LNCaP clone FGC (cell line): Measurements from ENCODE around the gene GRK6.

Source experiments
- DNase-seq: peaks from one replicate; pipeline ENCODE4 v3.0.0-alpha.2; 2011; ENCODE audit warnings: low read depth
- H3K4me3 ChIP-seq: 2 replicates; pipeline ENCODE4 v1.5.1; 2011; ENCODE audit warnings: mild to moderate bottlenecking, low read depth, low read length, control low read depth
- TF ChIP-seq, protein P1 (sequence below): IDR thresholded peaks from 2 replicates; pipeline ENCODE4 v1.5.1; 2012; ENCODE audit warnings: mild to moderate bottlenecking; ENCODE audit not compliant: control insufficient read depth, insufficient read depth; ENCODE audit errors: extremely low read depth

Gene GRK6

DNA sequence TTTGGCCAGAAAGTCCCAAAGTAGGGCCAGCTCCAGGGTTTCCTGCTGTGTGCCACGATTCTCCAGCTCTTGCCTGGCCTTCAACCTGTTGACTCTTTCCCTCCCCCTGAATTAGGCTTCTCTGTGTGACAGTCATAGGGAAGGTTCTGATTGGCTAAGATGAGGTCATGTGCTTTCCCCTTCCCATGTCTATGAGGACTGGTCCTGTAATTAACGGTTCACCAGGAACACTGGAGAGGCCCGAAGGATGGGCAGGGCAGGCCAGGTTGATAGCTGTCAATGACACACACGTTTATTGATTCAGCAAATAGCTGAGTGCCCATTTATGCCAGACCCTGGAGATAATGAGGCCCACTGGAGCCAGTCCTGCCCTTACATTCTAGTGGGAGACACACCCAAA lies 11.1 kb downstream of the GRK6 start:
- DNase-seq = no peak
- H3K4me3 ChIP-seq = no peak overlapping the region
- TF ChIP-seq, protein P1, sequence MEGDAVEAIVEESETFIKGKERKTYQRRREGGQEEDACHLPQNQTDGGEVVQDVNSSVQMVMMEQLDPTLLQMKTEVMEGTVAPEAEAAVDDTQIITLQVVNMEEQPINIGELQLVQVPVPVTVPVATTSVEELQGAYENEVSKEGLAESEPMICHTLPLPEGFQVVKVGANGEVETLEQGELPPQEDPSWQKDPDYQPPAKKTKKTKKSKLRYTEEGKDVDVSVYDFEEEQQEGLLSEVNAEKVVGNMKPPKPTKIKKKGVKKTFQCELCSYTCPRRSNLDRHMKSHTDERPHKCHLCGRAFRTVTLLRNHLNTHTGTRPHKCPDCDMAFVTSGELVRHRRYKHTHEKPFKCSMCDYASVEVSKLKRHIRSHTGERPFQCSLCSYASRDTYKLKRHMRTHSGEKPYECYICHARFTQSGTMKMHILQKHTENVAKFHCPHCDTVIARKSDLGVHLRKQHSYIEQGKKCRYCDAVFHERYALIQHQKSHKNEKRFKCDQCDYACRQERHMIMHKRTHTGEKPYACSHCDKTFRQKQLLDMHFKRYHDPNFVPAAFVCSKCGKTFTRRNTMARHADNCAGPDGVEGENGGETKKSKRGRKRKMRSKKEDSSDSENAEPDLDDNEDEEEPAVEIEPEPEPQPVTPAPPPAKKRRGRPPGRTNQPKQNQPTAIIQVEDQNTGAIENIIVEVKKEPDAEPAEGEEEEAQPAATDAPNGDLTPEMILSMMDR = no peak

DNA sequence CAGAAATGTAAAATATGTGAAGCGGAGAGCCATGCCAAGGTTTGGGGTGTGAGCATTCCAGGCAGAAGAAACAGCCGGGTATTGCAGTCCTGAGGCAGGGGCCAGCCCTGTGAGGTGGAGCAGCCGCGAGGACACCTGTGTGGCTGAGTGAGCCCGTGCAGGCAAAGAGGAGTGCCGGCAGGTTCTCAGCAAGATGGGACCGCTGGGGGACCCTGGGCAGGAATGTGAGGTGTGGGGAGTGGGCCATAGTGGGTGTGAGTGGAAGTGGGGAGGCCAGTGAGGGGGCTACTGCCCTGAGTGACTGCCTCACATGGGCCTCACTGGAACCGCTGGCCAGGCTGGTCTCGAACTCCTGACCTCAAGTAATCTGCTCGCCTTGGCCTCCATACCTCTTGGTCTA lies 12.0 kb downstream of the GRK6 start:
- no peak overlapping the region for H3K4me3 ChIP-seq
- TF ChIP-seq, protein P1 = no peak
- no peak for DNase-seq

DNA sequence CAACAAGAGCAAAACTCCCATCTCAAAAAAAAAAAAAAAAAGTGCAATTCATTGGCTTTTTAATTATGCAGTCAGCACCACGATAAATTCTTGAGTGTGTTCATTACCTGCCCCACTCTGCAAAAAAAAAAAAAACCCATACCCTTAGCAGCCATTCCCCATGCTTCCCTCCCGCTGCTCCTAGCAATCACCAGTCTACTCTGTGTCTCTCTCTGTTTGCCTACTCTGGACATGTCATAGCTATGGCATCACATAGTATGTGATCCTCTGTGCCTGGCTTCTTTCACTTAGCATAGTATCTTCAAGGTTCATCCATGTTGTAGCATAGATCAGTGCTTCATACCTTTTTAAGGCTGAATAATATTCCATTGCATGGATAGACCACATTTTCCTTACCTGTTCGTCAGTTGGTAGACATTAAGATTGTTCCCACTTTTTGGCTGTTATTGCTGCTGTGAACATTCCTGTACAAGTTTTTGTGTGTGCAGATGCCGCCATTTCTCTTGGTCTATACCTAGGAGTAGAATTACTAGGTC lies 13.1 kb downstream of the GRK6 start:
- no peak overlapping the region for H3K4me3 ChIP-seq
- TF ChIP-seq, protein P1 = no peak
- DNase-seq = no peak

DNA sequence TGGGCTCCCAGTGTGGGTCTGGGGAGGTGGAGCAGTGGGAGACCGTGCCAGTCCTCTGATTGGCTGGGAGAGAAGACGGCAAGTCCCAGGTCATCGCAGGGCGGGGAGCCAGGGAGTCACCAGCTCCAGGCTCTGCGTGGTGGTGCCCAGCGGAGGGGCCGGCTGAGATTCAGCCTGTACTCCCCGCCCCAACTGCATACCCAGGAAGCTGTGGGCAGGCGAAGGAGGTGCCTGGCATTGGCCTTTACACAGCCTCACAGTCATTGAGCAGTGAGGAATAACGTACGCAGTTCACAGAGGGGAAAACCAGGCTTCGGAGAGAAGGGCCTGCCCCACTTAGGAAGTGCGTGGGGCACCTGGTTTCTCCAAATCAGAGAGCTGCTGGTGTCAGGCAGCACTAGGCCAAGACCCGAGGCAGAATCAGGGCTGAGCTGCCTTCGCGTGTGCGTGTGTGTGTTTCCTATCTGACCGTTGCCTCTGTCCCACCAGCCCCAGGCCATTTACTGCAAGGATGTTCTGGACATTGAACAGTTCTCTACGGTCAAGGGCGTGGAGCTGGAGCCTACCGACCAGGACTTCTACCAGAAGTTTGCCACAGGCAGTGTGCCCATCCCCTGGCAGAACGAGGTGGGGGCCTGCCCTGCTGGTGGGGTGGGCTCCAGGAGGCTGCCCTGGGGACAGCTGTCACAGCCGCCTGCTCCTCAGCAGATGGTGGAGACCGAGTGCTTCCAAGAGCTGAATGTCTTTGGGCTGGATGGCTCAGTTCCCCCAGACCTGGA lies 13.9 kb downstream of the GRK6 start:
- no peak for DNase-seq
- no peak overlapping the region for H3K4me3 ChIP-seq
- TF ChIP-seq, protein P1 = no peak

DNA sequence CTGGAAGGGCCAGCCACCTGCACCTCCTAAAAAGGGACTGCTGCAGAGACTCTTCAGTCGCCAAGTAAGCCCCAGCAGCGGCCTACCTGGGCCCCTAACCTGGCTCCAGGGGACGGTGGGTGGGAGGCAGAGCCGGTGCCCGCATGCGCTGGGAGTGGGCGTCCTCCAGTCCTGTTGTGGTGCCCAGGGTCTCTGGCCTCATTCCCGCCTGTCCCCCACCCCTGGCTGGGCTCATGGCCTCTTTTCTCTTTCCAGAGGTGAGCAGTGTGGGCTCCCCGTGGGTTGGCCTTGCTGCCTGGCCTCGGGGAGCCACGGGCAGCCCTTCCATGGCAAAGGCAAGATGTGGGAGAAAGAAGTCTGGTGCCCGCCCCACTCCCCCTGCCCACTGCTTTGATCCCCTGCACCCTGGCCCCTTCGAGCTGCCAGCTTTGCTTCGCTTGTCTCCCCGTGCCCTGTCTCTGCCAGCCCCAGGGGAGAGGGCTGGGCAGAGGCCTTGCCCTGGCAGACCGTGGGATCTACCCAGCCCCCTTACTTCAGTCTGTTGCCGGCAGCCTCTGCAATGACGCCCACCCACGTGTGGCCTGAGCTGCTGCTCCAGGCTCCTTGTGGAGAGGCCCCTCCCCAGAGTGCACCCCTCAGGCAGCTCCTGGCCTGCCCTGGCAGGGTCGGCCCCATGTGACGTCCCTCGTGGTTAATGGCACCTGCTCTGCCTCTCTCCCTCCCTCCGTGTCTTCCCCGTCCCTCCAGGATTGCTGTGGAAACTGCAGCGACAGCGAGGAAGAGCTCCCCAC lies 14.7 kb downstream of the GRK6 start:
- TF ChIP-seq, protein P1 = no peak
- DNase-seq = no peak
- no peak overlapping the region for H3K4me3 ChIP-seq

DNA sequence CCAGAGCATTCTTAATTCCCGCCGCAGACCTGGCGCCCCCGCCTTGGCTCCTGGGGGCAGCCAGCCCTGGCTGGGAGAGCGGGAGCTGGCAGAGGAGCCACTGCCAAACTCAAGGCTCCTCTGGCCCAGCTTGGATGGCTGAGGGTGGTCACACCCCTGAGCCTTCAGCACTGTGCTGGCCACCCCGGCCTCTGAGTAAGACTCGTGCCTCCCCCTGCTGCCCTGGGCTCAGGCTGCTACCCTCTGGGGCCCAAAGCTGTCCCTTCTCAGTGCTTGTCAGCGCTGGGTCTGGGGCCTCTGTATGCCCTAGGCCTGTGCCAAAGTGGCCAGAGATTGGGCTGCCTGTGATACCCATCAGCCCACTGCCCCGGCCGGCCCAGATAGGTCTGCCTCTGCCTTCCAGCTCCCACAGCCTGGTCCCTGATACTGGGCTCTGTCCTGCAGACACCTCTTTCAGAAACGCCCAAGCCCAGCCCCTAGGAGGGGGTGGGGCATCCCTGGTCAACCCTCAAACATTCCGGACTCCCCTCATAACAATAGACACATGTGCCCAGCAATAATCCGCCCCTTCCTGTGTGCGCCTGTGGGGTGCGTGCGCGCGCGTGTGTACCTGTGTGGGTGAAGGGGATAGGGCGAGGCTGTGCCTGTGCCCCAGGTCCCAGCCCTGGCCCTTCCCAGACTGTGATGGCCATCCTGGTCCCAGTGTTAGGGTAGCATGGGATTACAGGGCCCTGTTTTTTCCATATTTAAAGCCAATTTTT lies 15.8 kb downstream of the GRK6 start:
- no peak overlapping the region for H3K4me3 ChIP-seq
- TF ChIP-seq, protein P1 = no peak
- no peak for DNase-seq
